GM18499 (cell line): ENCODE data around the gene SHISA5.
"Not testable (repeated sequence)": the region's sequence is repeated elsewhere in the genome, so short reads cannot be mapped to it uniquely, and the experiment has no call there.

ENCODE experiments used
- ATAC-seq: cut with Tn5 transposase; IDR thresholded peaks from one replicate; pipeline ENCODE4 v1.9.1; 2021; ENCODE audit warnings: moderate number of reproducible peaks; ENCODE audit not compliant: insufficient read depth, unreplicated experiment

The SHISA5 gene, protein sequence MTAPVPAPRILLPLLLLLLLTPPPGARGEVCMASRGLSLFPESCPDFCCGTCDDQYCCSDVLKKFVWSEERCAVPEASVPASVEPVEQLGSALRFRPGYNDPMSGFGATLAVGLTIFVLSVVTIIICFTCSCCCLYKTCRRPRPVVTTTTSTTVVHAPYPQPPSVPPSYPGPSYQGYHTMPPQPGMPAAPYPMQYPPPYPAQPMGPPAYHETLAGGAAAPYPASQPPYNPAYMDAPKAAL

DNA sequence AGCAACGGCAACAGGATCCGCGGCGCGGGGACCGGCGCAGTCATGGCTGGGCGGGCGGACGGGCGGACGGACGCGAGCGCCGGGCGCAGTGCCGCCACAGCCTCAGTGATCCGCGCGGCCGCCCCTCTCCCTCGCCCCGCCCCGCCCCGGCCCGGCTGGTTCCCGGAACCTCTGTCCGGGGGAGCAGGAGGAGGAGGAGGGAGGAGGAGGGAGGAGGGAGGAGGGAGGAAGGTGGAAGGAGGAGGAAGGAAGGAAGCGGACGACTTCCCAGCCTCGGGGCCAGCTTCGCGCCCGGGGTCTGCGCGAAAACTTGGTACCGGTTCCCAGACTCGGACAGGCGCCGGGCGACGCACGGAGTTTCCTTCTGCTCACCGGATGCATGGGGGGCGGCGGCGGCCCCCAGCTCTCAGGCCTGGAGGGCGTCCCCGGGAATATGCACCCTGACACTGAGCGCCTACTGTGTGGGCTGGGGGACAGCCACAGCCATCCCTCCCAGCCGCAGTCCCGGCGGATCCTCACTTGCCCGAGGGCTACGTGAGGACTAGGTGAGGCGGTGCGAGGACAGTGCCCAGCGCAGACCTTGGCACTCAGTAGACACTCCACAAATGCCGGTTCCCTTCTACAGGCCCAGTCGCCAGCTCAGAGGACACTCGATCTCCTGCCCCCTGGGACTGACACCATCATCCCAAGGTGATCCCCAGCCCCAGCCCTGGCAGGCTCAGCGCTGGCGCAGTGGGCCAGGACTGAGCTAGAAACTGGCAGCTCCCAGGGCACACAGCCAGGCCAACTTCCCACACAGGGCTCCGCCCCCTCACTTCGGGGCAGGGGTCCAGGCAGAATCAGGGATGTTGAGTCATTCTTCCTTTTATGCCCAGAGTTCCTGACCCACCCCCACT is at the start of gene SHISA5:
Gene SHISA5 (minus strand): TSS at position 124 of the 896 bp plus-strand sequence. CDS start 80 bp downstream, at position 44.
- ATAC-seq = no peak

DNA sequence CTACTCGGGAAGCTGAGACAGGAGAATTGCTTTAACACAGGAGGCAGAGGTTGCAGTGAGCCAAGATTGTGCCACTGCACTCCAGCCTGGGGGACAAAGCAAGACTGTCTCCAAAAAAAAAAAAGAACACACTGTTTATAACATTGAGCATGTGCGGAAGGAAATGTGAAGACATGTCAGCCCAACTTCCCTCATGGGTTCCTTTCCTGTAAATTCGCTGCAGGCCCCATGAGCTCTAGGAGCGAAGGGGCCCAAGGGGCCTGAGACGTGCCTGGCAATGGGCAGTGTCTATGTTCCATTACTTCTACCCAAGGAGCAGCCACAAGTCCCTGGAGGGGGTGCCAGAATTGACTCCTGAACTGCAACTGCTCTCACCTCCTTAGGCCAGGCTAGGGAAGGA is 49.4 kb upstream of the SHISA5 start:
- ATAC-seq = no peak

DNA sequence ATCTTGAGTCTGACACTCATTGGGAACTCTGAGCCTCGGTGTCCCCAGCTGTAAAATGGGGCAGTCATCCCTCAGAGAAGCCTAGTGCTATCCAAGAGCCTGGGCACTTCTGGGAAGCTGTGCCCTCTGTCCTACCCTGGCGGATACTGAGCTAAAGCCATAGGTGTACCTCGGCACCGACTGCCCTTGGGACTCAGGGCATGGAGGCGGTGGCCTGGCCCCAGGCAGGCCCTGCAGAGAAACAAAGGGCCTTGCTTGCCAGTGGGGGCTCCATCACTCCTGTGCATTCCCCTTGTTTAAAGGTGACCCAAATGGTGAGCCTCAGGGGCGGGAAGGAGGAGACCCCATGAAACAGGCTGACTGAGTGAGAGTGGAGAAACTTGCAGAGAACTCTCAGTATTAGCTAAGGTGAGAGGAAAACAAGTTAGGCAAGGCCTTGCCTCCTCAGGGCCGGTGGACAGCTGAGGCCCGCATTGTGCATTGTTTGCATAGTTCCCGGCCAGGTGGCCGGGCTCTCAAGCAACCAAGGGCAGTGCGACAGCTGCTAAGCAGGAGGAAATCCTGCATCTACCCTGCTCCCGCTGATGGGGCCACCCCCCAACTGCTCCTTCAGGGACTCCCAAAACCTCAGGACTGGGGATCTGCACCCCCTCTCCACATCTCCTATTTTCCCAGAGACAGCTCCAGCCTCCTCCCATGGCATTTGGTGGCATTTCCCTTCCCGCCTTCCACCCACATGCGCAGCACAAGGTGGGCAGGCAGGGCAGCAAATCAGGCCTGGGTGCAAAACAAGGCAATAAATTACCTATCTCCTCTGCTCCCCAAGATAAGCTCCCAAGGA is 48.4 kb upstream of the SHISA5 start:
- ATAC-seq = no peak

DNA sequence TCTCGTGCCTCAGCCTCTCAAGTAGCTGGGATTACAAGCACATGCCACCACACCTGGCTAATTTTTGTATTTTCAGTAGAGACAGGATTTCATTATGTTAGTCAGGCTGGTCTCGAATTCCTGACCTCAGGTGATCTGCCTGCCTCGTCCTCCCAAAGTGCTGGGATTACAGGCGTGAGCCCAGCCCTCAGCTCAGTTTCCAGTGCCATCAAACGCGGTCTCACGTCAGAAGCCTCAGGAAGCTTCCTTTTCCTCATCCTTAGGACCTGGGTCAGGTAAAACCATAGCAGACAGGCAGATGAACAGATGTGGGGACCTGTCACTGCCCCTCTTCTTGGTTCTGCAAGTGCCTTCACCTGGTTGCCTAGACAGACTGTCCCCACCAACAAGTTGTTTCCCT is 47.7 kb upstream of the SHISA5 start:
- not testable (repeated sequence) for ATAC-seq

DNA sequence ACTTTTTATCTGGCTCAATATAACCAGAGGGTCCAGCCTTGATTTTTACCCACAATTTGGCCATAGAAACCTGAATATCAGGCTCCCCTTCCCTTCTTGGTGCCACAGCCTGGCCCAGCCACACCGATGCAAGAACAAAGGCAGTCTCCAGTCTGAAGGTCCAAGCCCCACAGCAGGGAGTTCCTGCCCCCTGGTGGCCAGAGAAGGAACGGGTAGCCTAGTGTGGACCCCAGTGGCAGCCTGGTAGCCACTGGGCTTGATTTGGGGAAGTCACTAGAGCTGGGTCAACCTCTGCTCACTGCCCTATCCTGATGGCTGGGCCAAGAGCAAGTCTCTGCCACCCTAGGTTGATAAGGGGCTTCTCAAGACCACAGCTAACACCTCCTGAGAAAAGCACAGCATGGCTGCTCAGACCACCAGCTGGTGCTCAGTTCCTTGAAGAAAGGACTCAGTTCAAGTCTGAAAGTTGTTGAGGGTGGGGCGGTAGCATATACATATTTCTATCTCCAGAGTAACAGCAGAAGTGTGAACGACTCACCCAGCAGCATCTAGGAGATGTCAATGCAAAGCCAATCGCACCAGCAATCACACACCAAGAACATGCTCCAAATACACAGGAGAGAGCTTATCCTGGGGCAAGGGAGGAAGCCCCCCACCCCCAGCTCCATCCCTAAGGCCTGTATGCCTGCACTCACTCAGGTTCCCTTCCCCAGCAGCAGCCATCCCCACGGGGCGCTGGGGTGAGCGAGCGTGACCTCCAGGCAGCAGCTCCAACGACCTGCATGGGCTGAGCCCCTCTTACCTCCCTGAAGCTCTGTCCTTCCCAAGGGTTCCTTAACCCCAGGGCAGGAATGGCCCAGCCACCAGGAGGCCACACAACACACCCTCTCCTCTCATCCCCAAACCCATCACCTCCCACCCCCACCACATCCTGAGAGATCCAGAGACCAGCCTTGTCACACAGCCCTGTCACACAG is 45.0 kb upstream of the SHISA5 start:
- no peak for ATAC-seq

DNA sequence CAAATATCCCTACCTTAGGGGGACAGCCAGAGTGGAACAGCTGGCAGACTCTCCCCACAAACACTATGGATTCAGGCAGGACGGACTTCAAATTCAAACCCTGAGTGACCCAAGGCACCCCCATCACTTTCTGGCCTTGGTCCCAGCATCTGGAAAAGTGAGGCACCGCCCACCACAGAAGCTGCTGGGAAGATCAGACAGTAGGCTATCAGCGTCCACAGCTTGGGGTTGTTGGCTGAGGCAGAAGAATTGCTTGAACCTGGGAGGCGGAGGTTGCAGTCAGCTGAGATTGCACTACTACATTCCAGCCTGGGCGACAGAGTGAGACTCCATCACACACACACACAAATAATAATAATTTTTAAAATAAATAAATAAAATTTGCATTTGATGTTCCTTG is 44.2 kb upstream of the SHISA5 start:
- ATAC-seq = no peak

DNA sequence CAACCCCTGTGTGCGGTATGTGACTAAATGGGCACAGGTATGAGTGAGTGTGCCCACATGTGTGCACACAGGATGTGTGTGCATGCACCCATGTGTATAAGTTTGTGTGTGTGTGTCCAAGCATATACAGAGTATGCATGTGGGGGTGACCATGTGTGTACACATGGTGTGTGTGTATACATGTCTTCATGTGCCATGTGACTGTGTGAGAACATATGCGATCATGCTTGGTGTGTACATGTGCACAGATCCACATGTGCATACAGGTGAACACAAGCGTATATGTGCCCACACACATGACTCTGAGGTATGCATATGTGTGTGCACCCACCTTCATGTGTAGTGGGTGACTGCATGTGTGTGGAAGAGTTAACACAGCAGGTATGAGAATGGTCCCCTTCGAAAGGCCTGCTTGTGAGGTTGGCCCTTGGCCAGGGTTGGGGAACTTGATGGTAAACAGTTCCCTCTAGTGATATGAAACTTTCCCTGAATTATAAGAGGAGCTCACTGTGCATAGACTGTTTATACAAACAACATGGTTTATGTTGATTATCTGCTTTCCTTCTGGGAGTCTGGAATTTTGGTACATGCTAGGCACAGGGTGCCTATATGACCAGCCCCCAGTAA is 42.3 kb upstream of the SHISA5 start:
- ATAC-seq = no peak

DNA sequence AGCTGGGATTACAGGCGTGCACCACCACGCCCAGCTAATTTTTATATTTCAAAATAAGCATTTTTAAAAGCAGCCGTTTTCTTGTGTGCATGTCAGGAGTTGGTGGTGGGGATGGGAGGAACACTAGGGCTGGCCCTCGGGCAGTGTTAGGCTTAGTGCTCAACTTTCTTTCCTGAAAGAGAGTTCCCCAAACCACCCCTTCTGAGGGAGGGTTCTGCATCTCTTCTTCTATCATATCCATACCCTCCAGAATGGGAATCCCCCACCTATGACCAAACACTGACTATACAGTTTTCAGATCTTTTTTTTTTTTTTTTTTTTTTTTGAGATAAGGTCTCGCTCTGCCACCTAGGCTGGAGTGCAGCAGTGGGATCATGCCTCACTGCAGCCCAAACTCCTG is 40.2 kb upstream of the SHISA5 start:
- no peak for ATAC-seq

DNA sequence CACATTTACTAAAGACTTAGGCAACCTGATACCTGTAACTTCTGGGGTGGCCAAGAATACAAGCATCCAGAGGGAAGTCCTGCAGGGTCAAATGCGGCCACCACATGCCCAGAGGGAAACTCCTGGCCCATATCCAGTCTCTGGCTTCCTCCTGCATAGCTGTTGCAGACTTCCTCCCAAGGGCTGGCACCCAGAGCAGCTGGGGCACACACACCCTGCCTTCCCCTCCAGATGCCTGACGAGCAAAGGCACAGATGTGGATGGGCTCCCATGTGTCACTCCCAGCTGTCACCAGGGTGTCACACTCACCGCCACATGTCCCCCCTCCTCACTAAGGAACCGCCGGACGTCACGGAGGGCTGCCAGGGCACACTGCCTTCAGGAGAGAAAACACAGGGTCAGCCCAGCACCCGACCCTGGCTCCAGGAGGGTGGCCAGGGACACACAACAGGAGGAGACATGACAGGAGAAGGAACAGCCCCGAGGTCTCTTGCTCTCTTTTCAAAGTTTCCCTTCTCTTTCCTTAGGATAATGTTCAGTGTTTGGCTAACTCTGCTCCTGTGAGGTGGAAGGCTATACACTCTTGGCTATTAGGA is 39.4 kb upstream of the SHISA5 start:
- ATAC-seq = no peak

DNA sequence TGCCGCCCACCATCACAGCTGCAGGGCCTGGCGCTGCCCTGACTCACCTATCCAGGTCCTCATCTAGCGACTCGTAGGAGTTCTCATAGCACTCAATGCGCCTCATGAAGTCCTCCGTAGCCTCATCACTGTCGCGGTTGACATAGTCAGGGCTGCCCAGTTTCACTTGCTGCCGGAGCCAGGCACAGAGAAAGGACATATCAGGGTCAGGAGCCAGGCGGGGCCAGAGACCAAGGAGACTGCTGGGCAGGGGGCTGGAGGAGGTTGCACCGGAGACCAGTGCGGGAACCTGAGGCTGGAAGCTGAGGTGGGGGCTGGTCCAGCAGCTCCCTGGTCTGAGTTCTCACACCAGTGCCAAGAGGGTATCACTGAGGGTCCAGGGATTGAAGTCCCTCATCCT is 34.5 kb upstream of the SHISA5 start:
- no peak for ATAC-seq

DNA sequence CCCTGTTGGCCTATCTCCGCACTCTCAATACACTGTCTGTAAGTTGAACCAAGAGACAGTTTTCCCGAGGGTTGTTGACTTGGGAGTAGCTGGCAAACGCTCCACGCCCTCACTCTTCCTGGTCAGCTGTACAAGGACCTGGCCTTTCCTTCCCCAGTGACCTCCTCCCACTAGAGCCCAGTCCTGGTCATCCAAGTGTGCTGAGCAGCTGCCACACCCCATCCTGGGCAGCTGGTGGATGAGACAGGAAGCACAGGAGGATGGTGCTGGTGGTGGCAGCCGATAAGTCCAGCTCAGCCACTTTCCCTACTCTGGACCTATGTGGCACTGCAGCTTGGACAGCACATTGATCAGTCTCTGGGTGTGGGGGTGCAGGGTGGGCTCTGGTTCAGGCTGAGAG is 32.8 kb upstream of the SHISA5 start:
- no peak for ATAC-seq

DNA sequence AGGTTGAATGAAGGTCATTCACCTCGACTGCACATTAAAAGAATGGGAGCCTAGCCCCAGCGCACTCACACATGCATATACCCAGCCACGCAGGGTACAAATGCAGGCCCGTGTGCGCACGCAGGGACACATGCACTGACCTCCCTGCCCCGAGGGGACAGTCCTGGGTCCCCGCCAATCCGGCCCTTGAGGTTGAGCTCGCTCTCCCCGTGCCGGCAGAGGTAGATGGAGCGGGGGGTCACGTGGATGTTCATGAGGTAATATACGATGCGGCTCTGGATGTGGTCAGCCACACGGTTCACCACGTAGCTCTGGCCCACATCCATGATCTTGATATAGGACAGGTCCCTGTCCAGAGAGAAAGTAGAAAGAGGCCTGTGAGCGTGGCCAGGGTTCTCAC is 32.1 kb upstream of the SHISA5 start:
- no peak for ATAC-seq

DNA sequence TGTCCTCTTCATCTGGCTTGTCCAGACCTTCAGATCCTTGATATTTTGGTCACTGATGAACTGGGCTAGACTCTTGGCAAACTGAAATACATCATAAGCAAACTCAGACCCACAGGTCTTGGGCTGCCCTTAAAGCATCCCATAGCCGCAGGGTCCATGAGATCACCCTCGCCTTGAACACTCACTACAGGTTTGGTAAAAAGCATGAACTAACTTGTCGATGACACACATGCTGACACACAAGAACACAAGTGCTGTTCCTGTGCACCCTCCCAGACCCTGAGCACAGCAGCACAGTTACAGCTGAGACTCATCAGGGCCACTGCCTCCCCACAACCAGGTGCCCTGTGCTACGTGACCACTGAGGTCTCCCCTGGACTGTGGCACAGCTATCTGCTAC is 31.6 kb upstream of the SHISA5 start:
- no peak for ATAC-seq

DNA sequence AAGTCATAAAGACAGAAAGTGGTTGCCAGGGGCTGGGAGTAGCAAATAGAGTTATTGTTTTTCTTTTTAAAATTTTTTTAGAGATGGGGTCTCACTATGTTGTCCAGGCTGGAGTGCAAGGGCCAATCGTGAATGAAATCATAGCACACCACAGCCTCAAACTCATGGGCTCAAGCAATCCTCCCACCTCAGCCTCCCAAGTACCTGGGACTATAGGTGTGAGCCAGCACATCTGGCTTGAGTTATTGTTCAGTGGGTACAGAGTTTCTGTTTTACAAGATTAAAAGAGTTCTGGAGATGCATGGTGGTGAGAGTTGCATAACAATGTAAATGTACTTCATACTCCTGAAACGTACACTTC is 29.0 kb upstream of the SHISA5 start:
- ATAC-seq = no peak

DNA sequence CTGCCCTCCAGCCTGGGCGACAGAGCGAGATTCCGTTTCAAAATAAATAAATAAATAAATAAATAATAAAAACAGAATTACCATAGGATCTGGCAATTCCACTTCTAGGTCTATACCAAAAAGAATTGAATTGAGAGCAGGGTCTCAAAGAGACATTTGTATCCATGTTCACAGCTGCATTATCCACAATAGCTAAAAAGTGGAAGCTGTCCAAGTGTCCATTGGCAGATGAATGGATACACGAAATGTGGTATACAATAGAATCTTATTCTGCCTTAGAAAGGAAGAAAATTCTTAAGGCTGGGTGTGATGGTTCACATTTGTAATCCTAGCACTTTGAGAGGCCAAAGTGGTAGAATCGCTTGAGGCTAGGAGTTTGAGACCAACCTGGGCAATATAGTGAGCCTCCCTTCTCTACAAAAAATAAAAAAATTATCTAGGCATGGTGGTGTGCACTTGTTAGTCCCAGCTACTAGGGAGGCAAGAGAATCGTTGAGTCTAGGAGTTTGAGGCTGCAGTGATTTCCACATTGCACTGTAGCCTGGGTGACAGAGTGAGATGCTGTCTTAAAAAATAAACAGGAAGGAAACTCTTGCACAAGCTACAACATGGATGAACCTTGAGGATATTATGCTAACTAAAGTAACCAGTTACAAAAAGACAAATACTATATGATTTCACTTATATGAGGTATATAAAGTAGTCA is 28.4 kb upstream of the SHISA5 start:
- ATAC-seq = no peak

DNA sequence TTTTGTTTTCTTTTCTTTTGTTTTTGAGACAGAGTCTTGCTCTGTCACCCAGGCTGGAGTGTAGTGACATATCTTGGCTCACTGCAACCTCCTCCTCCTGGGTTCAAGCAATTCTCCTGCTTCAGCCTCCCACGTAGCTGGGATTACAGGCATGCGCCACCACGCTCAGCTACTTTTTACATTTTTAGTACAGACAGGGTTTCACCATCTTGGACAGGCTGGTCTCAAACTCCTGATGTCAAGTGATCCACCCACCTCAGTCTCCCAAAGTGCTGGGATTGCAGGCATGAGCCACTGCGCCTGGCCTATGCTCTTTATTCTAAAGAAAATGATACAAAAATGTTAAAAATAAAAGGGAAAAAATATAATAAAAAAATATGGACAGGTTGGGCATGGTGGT is 26.7 kb upstream of the SHISA5 start:
- not testable (repeated sequence) for ATAC-seq

DNA sequence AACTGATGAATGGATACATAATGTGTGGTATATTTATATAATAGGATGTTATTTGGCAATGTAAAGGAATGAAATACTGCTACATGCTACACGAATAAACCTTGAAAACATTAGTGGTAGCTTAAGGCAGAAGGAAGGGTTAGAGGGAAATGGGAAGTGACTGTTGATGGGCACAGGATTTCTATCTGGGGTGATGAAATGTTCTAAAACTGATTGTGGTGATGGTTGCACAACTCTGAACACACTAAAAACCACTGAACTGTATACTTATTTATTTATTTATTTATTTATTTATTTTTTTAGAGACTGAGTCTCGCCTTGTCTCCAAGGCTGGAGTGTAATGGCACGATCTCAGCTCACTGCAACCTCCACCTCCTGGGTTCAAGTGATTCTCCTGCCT is 24.8 kb upstream of the SHISA5 start:
- no peak for ATAC-seq

DNA sequence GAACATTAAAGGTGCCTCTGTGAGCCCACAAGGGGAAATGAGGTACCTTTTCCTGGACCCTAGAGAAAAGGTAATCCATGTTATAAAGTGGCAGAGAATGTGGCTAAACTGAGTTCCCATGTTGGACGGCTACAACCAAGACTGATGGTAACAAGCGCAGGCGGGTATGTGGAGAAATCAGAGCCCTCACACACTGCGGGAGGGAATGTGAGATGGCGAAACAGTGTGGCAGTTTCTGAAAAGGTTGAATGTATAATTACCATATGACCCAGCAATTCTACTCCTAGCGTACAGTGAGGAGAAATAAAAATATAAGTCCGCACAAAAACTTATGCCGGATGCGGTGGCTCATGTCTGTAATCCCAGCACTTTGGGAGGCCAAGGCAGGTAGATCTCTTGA is 24.1 kb upstream of the SHISA5 start:
- ATAC-seq = no peak
